ENCODE results near the gene RSBN1.

RSBN1 gene

GRCh38 chr1:113835686-113836290, 23.5 kb upstream of the RSBN1 start:
- H3K9me3 Mint-ChIP-seq = no peaks in the 10 kb centered on the region
- no peaks in the 10 kb centered on the region for H3K4me1 Mint-ChIP-seq
- DNase-seq (no peak), ATAC-seq (no peak)
- no peaks in the 10 kb centered on the region for H3K27me3 Mint-ChIP-seq
- no peak overlapping the region for H3K27ac Mint-ChIP-seq
- no peak overlapping the region for H3K4me3 Mint-ChIP-seq

DNA sequence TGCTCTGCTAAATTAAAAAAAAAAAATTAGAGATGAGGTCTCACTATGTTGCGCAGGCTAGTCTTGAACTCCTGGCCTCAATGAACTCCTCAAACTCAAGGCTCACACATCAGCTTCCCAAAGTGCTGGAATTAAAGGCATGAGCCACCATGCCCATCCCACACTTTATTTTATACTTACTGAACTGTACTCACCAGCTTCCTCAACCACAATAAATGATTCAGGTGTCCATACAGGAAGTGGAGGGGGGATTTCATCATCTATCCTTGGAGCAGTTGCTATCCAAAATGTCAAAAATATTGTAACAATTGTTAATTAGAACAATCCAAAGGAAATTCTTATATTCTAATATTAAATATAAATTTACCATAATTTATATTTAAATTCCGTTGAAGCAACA, 22.4 kb upstream of the RSBN1 start:
- no peak overlapping the region for H3K27ac Mint-ChIP-seq
- H3K4me3 Mint-ChIP-seq = no peak overlapping the region
- H3K27me3 Mint-ChIP-seq = no peaks in the 10 kb centered on the region
- ATAC-seq (no peak), DNase-seq (no peak)
- no peaks in the 10 kb centered on the region for H3K4me1 Mint-ChIP-seq
- H3K9me3 Mint-ChIP-seq = no peaks in the 10 kb centered on the region

GRCh38 chr1:113830039-113830438, 17.8 kb upstream of the RSBN1 start:
- Mint-ChIP-seq H3K4me1 (no peaks in the 10 kb centered on the region), H3K27me3 (no peaks in the 10 kb centered on the region), H3K9me3 (no peaks in the 10 kb centered on the region), H3K4me3 (no peak overlapping the region), H3K27ac (no peak overlapping the region)
- no peak for DNase-seq
- no peak for ATAC-seq

- Mint-ChIP-seq H3K9me3 (no peaks in the 10 kb centered on the region), H3K27ac (no peak overlapping the region), H3K4me3 (no peak overlapping the region), H3K4me1 (no peaks in the 10 kb centered on the region), H3K27me3 (no peaks in the 10 kb centered on the region)
- peak; percentile 64 for ATAC-seq
- no peak for DNase-seq
These were observed 9.6 kb upstream of the RSBN1 start for GRCh38 chr1:113821916-113822315.

- no peaks in the 10 kb centered on the region for H3K9me3 Mint-ChIP-seq
- no peak for ATAC-seq
- H3K27me3 Mint-ChIP-seq = no peaks in the 10 kb centered on the region
- H3K4me1 Mint-ChIP-seq = no peaks in the 10 kb centered on the region
- no peak overlapping the region for H3K27ac Mint-ChIP-seq
- no peak overlapping the region for H3K4me3 Mint-ChIP-seq
- DNase-seq = no peak
These were observed 6.3 kb upstream of the RSBN1 start for GRCh38 chr1:113818578-113818977.

- DNase-seq = no peak
- peak overlapping the region; percentile 45 to 98 for H3K4me3 Mint-ChIP-seq
- peaks cover 31% of the 10 kb centered on the region for H3K4me1 Mint-ChIP-seq
- ATAC-seq = no peak
- no peaks in the 10 kb centered on the region for H3K9me3 Mint-ChIP-seq
- H3K27me3 Mint-ChIP-seq = no peaks in the 10 kb centered on the region
- H3K27ac Mint-ChIP-seq = peak overlapping the region; percentile 94 to 98
These were observed 942 bp upstream of the RSBN1 start for GRCh38 chr1:113813218-113813617.

GRCh38 chr1:113812661-113813135, 422 bp upstream of the RSBN1 start:
- Mint-ChIP-seq H3K4me1 (peaks cover 33% of the 10 kb centered on the region), H3K9me3 (no peaks in the 10 kb centered on the region), H3K4me3 (peak overlapping the region; percentile 89 to 98), H3K27me3 (no peaks in the 10 kb centered on the region), H3K27ac (peak overlapping the region; percentile 94 to 98)
- DNase-seq = no peak
- ATAC-seq = no peak

DNA sequence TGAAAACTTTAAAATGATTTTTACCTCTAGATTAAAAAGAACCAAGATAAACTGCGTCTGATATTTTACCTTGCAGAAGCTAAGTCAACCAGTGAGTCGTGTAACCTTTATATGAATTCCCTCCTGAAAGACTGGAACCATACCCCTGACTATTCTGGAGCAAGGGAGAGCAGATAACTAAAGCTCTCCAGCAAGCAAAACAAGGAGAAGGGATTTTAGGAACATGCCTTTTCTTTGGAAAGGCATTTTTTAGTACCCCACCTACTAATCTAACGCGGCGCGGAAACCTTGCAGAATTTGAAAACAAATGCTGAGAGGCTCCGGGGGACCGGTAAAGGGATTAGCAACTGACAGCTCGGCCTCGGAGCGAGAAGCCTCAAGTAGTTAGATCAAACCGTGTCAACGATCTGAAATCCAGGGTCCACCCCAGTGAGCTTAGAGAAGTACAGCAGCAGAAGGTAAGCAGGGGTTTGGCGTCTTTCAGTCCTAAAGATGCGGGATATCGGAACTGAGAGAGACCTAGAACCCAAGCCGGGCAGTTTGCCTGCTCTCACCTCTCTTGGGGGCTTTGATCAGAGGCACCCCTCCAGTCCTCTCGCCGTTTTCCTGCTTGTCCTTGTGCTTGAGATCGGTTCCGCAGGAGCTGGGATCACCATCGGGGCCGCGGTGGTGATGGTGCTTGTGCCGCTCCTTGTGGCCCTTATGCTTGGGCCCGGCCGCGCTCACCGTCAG, 954 bp downstream of the RSBN1 start:
- DNase-seq (peak in 1 of 2 donors; percentile 45), ATAC-seq (peak; percentile 41)
- peak overlapping the region; percentile 89 to 98 for H3K4me3 Mint-ChIP-seq
- H3K4me1 Mint-ChIP-seq = peaks cover 43% of the 10 kb centered on the region
- no peaks in the 10 kb centered on the region for H3K9me3 Mint-ChIP-seq
- H3K27ac Mint-ChIP-seq = peak overlapping the region; percentile 96 to 98
- H3K27me3 Mint-ChIP-seq = no peaks in the 10 kb centered on the region

GRCh38 chr1:113809670-113810602, 2.3 kb downstream of the RSBN1 start:
- peak overlapping the region; percentile 76 to 92 for H3K27ac Mint-ChIP-seq
- H3K27me3 Mint-ChIP-seq = no peaks in the 10 kb centered on the region
- peak overlapping the region; percentile 81 to 98 for H3K4me3 Mint-ChIP-seq
- no peak for DNase-seq
- no peaks in the 10 kb centered on the region for H3K9me3 Mint-ChIP-seq
- ATAC-seq = no peak
- peaks cover 57% of the 10 kb centered on the region for H3K4me1 Mint-ChIP-seq

GRCh38 chr1:113808450-113809195, 3.7 kb downstream of the RSBN1 start:
- H3K27me3 Mint-ChIP-seq = no peaks in the 10 kb centered on the region
- peak overlapping the region; percentile 17 to 98 for H3K4me3 Mint-ChIP-seq
- ATAC-seq (no peak), DNase-seq (no peak)
- H3K27ac Mint-ChIP-seq = no peak overlapping the region
- peaks cover 70% of the 10 kb centered on the region for H3K4me1 Mint-ChIP-seq
- no peaks in the 10 kb centered on the region for H3K9me3 Mint-ChIP-seq

DNA sequence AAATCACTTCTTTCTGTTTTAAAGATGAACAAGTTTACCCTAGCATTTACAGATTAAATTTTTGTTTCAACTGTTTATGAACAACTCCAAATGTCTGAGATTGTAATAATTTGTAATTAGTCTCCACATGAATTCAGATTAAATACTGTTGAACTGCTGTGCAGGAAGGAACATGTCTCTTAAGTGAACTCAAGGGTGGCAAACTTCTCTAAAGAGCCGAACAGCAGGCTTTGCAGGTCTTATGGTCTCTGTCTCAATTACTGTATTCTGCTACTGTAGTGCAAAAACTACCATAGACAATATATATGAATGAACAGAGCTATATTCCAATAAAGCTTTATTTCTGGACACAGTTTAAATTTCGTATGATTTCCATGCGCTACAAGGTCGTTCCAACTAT, 6.6 kb downstream of the RSBN1 start:
- DNase-seq = no peak
- no peak overlapping the region for H3K4me3 Mint-ChIP-seq
- no peaks in the 10 kb centered on the region for H3K9me3 Mint-ChIP-seq
- H3K4me1 Mint-ChIP-seq = peaks cover 92% of the 10 kb centered on the region
- H3K27me3 Mint-ChIP-seq = no peaks in the 10 kb centered on the region
- no peak overlapping the region for H3K27ac Mint-ChIP-seq
- no peak for ATAC-seq

DNA sequence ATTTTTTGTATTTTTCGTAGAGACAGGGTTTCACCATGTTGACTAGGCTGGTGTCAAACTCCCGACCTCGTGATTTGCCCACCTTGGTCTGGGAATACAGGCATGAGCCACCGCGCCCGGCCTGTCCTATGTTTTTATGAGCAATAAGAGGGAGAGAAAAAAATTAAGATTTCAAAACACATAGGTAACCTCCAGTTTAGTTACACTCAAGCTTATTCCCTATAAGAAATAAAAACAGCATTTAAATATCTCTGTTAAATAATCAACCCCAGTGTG, 7.1 kb downstream of the RSBN1 start:
- H3K9me3 Mint-ChIP-seq = no peaks in the 10 kb centered on the region
- no peak overlapping the region for H3K27ac Mint-ChIP-seq
- DNase-seq = no peak
- H3K27me3 Mint-ChIP-seq = no peaks in the 10 kb centered on the region
- no peak for ATAC-seq
- H3K4me3 Mint-ChIP-seq = peak overlapping the region; percentile 17 to 46
- H3K4me1 Mint-ChIP-seq = peaks cover 93% of the 10 kb centered on the region

DNA sequence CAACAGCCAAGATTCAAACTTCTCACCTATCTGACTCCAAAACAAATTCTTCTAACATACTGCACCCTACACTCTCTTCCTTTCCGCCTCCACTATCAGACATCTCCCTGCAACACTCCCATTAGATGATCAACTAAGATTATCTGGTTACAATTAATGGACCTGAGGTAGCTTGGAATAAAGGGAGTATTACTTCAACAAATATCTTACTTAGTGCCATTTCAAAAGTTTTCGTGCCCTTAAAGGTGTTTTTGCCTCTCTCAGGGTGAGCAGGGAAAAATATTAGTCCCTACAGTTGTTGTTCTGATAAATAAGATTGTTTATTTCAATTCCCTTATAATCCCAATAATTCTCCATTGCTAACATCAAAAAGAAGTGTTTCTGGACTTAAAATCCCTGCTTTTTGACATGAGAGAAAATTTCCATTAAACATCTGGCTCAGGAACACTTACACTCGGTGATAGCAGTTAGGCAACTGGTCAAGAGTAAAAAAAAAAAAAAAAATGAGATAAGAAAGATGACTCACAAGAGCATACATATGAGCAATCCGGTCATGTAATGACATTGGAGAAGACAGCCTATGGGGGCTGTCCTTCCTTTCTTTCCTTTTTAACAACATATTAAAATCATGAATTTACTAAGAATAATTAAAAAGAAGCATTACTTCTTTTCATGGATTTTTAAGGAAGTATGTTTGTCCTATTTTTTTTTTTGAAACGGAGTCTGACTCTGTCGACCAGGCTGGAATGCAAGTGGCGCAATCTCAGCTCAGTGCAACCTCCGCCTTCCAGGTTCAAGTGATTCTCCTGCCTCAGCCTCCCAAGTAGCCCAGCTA, 7.6 kb downstream of the RSBN1 start:
- Mint-ChIP-seq H3K27me3 (no peaks in the 10 kb centered on the region), H3K4me3 (peak overlapping the region; percentile 41 to 46), H3K27ac (peak overlapping the region in 1 of 2 donors; percentile 62), H3K4me1 (peaks cover 87% of the 10 kb centered on the region), H3K9me3 (no peaks in the 10 kb centered on the region)
- ATAC-seq (peak; percentile 60), DNase-seq (no peak)

DNA sequence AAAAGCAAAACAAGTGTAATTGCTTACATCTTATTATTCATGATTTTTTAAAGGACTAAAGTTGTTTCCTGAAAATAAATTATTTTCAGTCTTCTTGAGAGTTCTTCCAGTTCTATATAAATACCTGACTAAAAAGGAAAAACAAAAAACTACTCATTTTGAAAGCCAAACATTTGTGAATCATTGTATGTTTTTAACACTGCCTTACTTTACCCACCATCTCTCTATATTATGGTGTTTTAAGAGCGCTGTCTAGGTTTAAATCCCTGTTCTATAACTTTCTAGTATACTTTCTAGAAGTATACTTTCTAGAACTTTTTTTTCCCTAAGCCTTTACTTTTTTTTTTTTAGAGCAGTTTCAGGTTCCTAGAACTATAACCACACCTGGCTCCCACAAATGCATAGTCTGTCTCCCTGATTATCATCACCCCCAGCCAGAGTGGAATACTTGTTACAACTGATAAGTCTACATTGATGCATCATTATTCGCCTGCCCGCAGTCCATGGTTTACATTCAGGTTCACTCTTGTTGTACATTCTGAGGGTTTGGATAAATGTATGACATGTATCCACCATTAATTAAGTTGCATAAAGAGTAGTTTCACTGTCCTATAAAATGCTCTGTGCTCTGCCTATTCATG, 9.8 kb downstream of the RSBN1 start:
- H3K4me1 Mint-ChIP-seq = peaks cover 88% of the 10 kb centered on the region
- no peaks in the 10 kb centered on the region for H3K27me3 Mint-ChIP-seq
- no peaks in the 10 kb centered on the region for H3K9me3 Mint-ChIP-seq
- ATAC-seq (peak; percentile 83), DNase-seq (no peak)
- peak overlapping the region in 1 of 2 donors; percentile 28 for H3K27ac Mint-ChIP-seq
- peak overlapping the region; percentile 42 to 61 for H3K4me3 Mint-ChIP-seq
